Measurements from ENCODE around the gene KLF3. TPM values are rescaled to one million over a fixed set of nuclear protein-coding genes. Genes with fewer than 3 reads are reported as not detected.

The KLF3 gene
- total and polyA plus RNA-seq, 4 donors, result 14.7 to 53.6 (median 39.2) TPM

GRCh38 chr4:38704622-38705154, 40.7 kb downstream of the KLF3 start:
- Histone ChIP-seq H3K9me3 (ENCODE audit: control insufficient read depth in 4 of 4, insufficient read depth in 3 of 4, low read length in 3 of 4) (no peaks in the 10 kb centered on the region), H3K4me1 (ENCODE audit: control insufficient read depth in 5 of 5, insufficient read depth in 5 of 5, low read length in 5 of 5) (peaks cover 0 to 2% (median 0%) of the 10 kb centered on the region in 5 donors), H3K9ac (ENCODE audit: insufficient read depth in 1 of 2, low read length in 2 of 2) (no peak overlapping the region), H3K27me3 (ENCODE audit: control insufficient read depth in 3 of 3, insufficient read depth in 3 of 3, low read length in 2 of 3) (no peaks in the 10 kb centered on the region), H3K4me3 (no peak overlapping the region), H3K36me3 (ENCODE audit: control insufficient read depth in 4 of 4, insufficient read depth in 4 of 4, low read length in 4 of 4) (no peaks in the 10 kb centered on the region), H3K27ac (ENCODE audit: low read depth in 1 of 2, low read length in 1 of 2) (no peak overlapping the region)
- TF ChIP-seq CTCF (IDR thresholded peaks at IDR 0.05; ENCODE audit: control extremely low read depth, extremely low read depth), result no peak
- 50 to 62% methylated on average over 3 of the region's 3 CpGs for WGBS, 2 donors
- ATAC-seq (ENCODE audit: insufficient read depth, low FRiP score), result no peak
- DNase-seq, result no peak

- H3K9me3 ChIP-seq (ENCODE audit: control insufficient read depth in 4 of 4, insufficient read depth in 3 of 4, low read length in 3 of 4), result no peaks in the 10 kb centered on the region
- no peaks in the 10 kb centered on the region for H3K36me3 ChIP-seq (ENCODE audit: control insufficient read depth in 4 of 4, insufficient read depth in 4 of 4, low read length in 4 of 4)
- H3K27me3 ChIP-seq (ENCODE audit: control insufficient read depth in 3 of 3, insufficient read depth in 3 of 3, low read length in 2 of 3), result no peaks in the 10 kb centered on the region
- H3K27ac ChIP-seq (ENCODE audit: low read depth in 1 of 2, low read length in 1 of 2), result no peak overlapping the region
- TF ChIP-seq CTCF (IDR thresholded peaks at IDR 0.05; ENCODE audit: control extremely low read depth, extremely low read depth), result no peak
- H3K9ac ChIP-seq (ENCODE audit: insufficient read depth in 1 of 2, low read length in 2 of 2), result no peak overlapping the region
- DNase-seq (no peak), ATAC-seq (ENCODE audit: insufficient read depth, low FRiP score) (no peak)
- WGBS, 2 donors, result 72 to 94% methylated on average over 2 of the region's 2 CpGs
- H3K4me3 ChIP-seq, result no peak overlapping the region
- peaks cover 0 to 2% (median 0%) of the 10 kb centered on the region in 5 donors for H3K4me1 ChIP-seq (ENCODE audit: control insufficient read depth in 5 of 5, insufficient read depth in 5 of 5, low read length in 5 of 5)
Observed at GRCh38 chr4:38706301-38706700, 42.3 kb downstream of the KLF3 start.

GRCh38 chr4:38710053-38710452, 46.1 kb downstream of the KLF3 start:
- Histone ChIP-seq H3K36me3 (ENCODE audit: control insufficient read depth in 4 of 4, insufficient read depth in 4 of 4, low read length in 4 of 4) (no peaks in the 10 kb centered on the region), H3K4me1 (ENCODE audit: control insufficient read depth in 5 of 5, insufficient read depth in 5 of 5, low read length in 5 of 5) (peaks cover 0 to under 1% (median 0%) of the 10 kb centered on the region in 5 donors), H3K9ac (ENCODE audit: insufficient read depth in 1 of 2, low read length in 2 of 2) (no peak overlapping the region), H3K4me3 (no peak overlapping the region), H3K9me3 (ENCODE audit: control insufficient read depth in 4 of 4, insufficient read depth in 3 of 4, low read length in 3 of 4) (no peaks in the 10 kb centered on the region), H3K27ac (ENCODE audit: low read depth in 1 of 2, low read length in 1 of 2) (no peak overlapping the region), H3K27me3 (ENCODE audit: control insufficient read depth in 3 of 3, insufficient read depth in 3 of 3, low read length in 2 of 3) (no peaks in the 10 kb centered on the region)
- ATAC-seq (ENCODE audit: insufficient read depth, low FRiP score) (no peak), DNase-seq (no peak)
- TF ChIP-seq CTCF (IDR thresholded peaks at IDR 0.05; ENCODE audit: control extremely low read depth, extremely low read depth), result no peak
- 85 to 90% methylated on average over 2 of the region's 2 CpGs for WGBS, 2 donors

- Histone ChIP-seq H3K27me3 (ENCODE audit: control insufficient read depth in 3 of 3, insufficient read depth in 3 of 3, low read length in 2 of 3) (no peaks in the 10 kb centered on the region), H3K4me3 (no peak overlapping the region), H3K36me3 (ENCODE audit: control insufficient read depth in 4 of 4, insufficient read depth in 4 of 4, low read length in 4 of 4) (no peaks in the 10 kb centered on the region), H3K4me1 (ENCODE audit: control insufficient read depth in 5 of 5, insufficient read depth in 5 of 5, low read length in 5 of 5) (no peaks in the 10 kb centered on the region), H3K9ac (ENCODE audit: insufficient read depth in 1 of 2, low read length in 2 of 2) (no peak overlapping the region), H3K9me3 (ENCODE audit: control insufficient read depth in 4 of 4, insufficient read depth in 3 of 4, low read length in 3 of 4) (no peaks in the 10 kb centered on the region), H3K27ac (ENCODE audit: low read depth in 1 of 2, low read length in 1 of 2) (no peak overlapping the region)
- ATAC-seq (ENCODE audit: insufficient read depth, low FRiP score), result no peak
- TF ChIP-seq CTCF (IDR thresholded peaks at IDR 0.05; ENCODE audit: control extremely low read depth, extremely low read depth), result no peak
- 87 to 89% methylated on average over 2 of the region's 2 CpGs for WGBS, 2 donors
- no peak for DNase-seq
Observed at GRCh38 chr4:38711066-38711465, 47.1 kb downstream of the KLF3 start.

Data from lung (tissue), 12 donors.